GM19193 (cell line): ENCODE results near the gene SPNS3.

Experiments
- POLR2A ChIP-seq: IDR thresholded peaks from 4 replicates; pipeline ENCODE4 v1.6.1; 2011; ENCODE audit not compliant: insufficient read depth, insufficient read length; ENCODE audit errors: extremely low read depth

SPNS3 gene

GRCh38 chr17:4476017-4476416 lies 42.3 kb downstream of the SPNS3 start:
- TF ChIP-seq POLR2A, result no peak

- TF ChIP-seq POLR2A, result no peak
These were observed 42.9 kb downstream of the SPNS3 start for GRCh38 chr17:4476511-4477070.

GRCh38 chr17:4477255-4477791 lies 43.6 kb downstream of the SPNS3 start:
- TF ChIP-seq POLR2A, result no peak

- TF ChIP-seq POLR2A, result no peak
These were observed 44.6 kb downstream of the SPNS3 start for GRCh38 chr17:4478318-4478830.

- no peak for TF ChIP-seq POLR2A
These were observed 45.7 kb downstream of the SPNS3 start for GRCh38 chr17:4479340-4479981.

GRCh38 chr17:4479982-4480751 lies 46.4 kb downstream of the SPNS3 start:
- TF ChIP-seq POLR2A, result no peak

- no peak for TF ChIP-seq POLR2A
These were observed 47.5 kb downstream of the SPNS3 start for GRCh38 chr17:4480929-4481898.

GRCh38 chr17:4482338-4483011 lies 48.7 kb downstream of the SPNS3 start:
- TF ChIP-seq POLR2A, result no peak

- TF ChIP-seq POLR2A, result no peak
These were observed 49.5 kb downstream of the SPNS3 start for GRCh38 chr17:4483012-4483840.

GRCh38 chr17:4485676-4486646 lies 52.2 kb downstream of the SPNS3 start:
- no peak for TF ChIP-seq POLR2A

- TF ChIP-seq POLR2A, result no peak
These were observed 53.6 kb downstream of the SPNS3 start for GRCh38 chr17:4487296-4487695.
